Right atrium auricular region (tissue), 2 donors: Measurements from ENCODE around the gene PCF11. TPM values are rescaled to one million over a fixed set of nuclear protein-coding genes. Genes with fewer than 3 reads are reported as not detected.

Source experiments
- DNase-seq: peaks from one replicate; pipeline ENCODE4 v3.0.0-alpha.2; 2019; ENCODE audit warnings: low spot score
- H3K27ac ChIP-seq, 2 donors: fragments of 200-600 bp; sonication (generic); 1 replicate in 1 of 2; 2 replicates in 1 of 2; pipeline ENCODE4 v1.5.1; 2016 to 2019
- H3K27me3 ChIP-seq, 2 donors: fragments of 200-600 bp; sonication (generic); one replicate each; pipeline versions ENCODE4 v1.5.1 to v1.6.0; 2017 to 2019
- H3K36me3 ChIP-seq: fragments of 200-600 bp; sonication (generic); one replicate; pipeline ENCODE4 v1.5.1; 2016
- H3K4me1 ChIP-seq, 2 donors: fragments of 200-600 bp; sonication (generic); one replicate each; pipeline versions ENCODE4 v1.5.1 to v1.6.0; 2017 to 2019
- H3K4me3 ChIP-seq, 2 donors: fragments of 200-600 bp; sonication (generic); 1 replicate in 1 of 2; 2 replicates in 1 of 2; pipeline ENCODE4 v1.5.1; 2017 to 2019; ENCODE audit warnings: mild to moderate bottlenecking in 1 of 2, moderate library complexity in 1 of 2
- H3K9me3 ChIP-seq, 2 donors: fragments of 200-600 bp; sonication (generic); one replicate each; pipeline ENCODE4 v1.5.1; 2019
- total RNA-seq, 2 donors: library from RNA; depleted of rRNA; stranded (reverse); fragments of >200 nt; gene quantifications; one replicate each; pipeline ENCODE4 v1.1.0, GENCODE V29; 2016
- TF ChIP-seq, protein P1 (sequence below), 2 donors: fragments of 200-600 bp; sonication (generic); IDR thresholded peaks; one replicate each; pipeline ENCODE4 v1.5.1; 2019; ENCODE audit warnings: antibody characterized with exemption in 2 of 2

Gene PCF11
- total RNA-seq, 2 donors from 2014 or later = 26.9 to 30.5 TPM

DNA sequence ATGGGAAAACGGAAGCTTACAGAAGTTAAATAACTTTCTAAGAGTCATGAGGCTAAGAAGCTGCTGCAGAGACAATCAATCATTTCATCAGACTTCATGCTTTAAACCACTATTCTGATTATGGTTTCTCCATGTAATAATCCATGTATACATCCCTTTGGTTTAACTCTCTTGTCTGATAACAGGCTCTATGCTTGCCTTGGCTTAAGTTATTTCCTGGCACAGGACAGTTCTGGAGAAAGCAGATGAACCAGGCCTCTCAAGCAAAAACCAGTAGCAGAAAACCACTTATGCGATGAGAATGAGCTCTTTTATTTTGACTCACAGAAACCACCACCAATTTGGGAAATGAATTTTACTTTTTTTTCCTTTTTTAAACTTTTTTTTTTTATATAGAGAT lies 6.5 kb upstream of the PCF11 start:
- no peaks in the 10 kb centered on the region for H3K9me3 ChIP-seq
- no peak overlapping the region for H3K27ac ChIP-seq
- no peak overlapping the region for H3K4me3 ChIP-seq
- TF ChIP-seq, protein P1, sequence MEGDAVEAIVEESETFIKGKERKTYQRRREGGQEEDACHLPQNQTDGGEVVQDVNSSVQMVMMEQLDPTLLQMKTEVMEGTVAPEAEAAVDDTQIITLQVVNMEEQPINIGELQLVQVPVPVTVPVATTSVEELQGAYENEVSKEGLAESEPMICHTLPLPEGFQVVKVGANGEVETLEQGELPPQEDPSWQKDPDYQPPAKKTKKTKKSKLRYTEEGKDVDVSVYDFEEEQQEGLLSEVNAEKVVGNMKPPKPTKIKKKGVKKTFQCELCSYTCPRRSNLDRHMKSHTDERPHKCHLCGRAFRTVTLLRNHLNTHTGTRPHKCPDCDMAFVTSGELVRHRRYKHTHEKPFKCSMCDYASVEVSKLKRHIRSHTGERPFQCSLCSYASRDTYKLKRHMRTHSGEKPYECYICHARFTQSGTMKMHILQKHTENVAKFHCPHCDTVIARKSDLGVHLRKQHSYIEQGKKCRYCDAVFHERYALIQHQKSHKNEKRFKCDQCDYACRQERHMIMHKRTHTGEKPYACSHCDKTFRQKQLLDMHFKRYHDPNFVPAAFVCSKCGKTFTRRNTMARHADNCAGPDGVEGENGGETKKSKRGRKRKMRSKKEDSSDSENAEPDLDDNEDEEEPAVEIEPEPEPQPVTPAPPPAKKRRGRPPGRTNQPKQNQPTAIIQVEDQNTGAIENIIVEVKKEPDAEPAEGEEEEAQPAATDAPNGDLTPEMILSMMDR (IDR thresholded peaks at IDR 0.05) = no peak
- no peaks in the 10 kb centered on the region for H3K36me3 ChIP-seq
- DNase-seq = no peak
- H3K4me1 ChIP-seq = no peaks in the 10 kb centered on the region
- H3K27me3 ChIP-seq = no peaks in the 10 kb centered on the region

DNA sequence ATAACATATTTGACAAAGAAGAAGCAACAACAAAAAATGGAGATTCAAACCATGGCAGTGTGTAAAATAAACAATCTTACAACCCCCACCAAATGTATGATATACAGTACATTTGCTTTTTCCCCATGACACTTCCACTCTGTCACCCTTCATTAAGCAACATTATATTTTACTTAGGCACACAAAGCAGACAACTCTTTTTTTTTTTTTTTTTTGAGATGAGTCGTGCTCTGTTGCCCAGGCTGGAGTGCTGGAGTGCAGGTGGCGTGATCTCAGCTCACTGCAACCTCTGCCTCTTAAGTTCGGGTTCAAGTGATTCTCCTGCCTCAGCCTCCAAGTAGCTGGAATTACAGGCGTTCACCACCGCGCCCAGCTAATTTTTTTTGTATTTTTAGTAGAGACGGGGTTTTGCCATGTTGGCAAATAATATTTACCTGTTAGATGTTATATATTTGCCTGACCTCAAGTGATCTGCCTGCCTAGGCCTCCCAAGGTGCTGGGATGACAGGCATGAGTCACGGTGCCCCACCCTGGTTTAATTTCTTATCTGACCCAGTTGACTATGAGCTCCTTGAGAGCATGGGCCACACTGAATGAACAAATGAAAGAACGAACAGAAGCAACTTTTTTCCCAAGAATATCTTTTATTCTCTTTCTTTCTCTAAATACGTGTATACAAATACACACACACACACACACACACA lies 5.5 kb upstream of the PCF11 start:
- no peaks in the 10 kb centered on the region for H3K27me3 ChIP-seq
- H3K36me3 ChIP-seq = no peaks in the 10 kb centered on the region
- DNase-seq = no peak
- H3K4me1 ChIP-seq = peaks cover 0 to 5% of the 10 kb centered on the region in 2 donors
- no peaks in the 10 kb centered on the region for H3K9me3 ChIP-seq
- TF ChIP-seq, protein P1 (IDR thresholded peaks at IDR 0.05) = no peak
- no peak overlapping the region for H3K4me3 ChIP-seq
- H3K27ac ChIP-seq = no peak overlapping the region

DNA sequence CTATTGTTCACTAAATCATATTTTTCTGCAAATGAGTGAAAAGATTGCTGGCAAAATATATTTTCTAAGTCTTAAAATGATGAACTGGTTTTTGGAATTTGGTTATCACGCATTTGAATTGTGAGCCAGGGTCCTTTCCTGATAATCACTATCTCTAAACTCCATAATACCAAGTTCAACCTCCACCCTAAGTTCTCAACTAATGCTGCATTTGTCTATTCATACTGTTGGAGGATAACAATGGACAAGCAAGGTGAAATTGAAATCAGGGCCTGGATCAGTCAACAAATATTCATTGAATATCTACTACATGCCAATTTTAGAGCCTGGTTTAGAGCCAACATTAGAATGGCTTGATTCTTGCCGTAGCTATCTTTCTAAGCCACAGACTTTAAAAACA lies 4.7 kb upstream of the PCF11 start:
- H3K4me3 ChIP-seq = no peak overlapping the region
- H3K36me3 ChIP-seq = no peaks in the 10 kb centered on the region
- no peak overlapping the region for H3K27ac ChIP-seq
- DNase-seq = no peak
- no peaks in the 10 kb centered on the region for H3K9me3 ChIP-seq
- TF ChIP-seq, protein P1 (IDR thresholded peaks at IDR 0.05) = no peak
- H3K4me1 ChIP-seq = peaks cover 0 to 5% of the 10 kb centered on the region in 2 donors
- no peaks in the 10 kb centered on the region for H3K27me3 ChIP-seq

DNA sequence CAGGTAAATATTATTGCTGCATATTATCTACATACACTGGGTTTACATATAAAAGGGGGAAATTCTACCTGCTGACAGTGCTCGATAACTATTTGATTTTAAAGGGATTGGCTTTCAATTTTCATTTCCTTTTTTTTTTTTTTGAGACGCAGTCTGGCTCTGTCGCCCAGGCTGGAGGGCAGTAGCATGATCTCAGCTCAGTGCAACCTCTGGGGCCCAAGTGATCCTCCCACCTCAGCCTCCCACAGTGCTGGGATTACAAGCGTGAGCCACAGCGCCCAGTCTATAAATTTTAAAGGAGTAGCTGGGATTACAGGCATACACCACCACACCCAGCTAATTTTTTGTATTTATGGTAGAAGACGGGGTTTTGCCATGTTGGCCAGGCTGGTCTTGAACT lies 3.2 kb upstream of the PCF11 start:
- Histone ChIP-seq H3K36me3 (no peaks in the 10 kb centered on the region), H3K4me3 (no peak overlapping the region), H3K27ac (no peak overlapping the region), H3K9me3 (no peaks in the 10 kb centered on the region), H3K27me3 (no peaks in the 10 kb centered on the region), H3K4me1 (peaks cover 0 to 5% of the 10 kb centered on the region in 2 donors)
- DNase-seq = no peak
- TF ChIP-seq, protein P1 (IDR thresholded peaks at IDR 0.05) = no peak

DNA sequence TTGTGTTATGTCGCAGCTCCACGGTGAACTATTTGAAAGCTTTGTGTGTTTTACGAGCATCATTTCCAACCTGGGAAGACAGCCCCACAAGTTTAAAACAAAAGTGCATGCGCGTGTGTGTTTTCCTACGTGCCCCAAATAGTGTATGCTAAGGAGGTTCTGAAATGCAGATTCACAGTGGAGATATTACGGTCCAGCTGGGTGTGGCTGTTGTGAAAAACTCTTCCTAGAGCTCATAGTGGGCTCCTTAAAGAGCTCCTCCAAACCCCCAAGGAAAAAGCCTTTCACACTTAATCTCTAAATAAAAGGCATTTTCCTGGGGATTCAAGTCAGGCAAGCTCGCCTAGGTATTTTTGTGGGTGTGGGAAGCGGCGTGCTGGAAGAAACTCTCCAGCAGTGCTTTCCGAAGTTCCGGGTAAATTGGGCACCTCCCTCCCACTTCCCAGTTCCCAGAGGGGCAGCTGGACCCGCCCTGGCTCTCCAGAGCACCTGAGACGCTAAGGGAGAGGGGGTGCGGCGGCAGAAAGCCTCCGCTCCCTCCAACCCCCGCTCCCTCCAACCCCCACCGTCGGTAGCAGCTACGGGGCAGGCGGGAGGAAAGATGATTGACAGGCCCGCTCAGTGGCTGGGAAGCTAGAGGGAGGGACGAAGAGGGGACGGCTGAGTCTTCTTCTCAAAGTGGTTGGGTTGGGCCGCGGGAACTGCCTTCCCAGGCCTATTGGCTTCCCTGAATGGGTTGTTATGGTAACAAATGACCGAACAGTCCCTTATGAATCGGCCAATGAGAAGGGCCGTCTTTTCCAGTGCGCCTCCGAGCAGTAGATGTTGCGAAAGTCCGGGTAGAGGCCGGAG lies 561 bp upstream of the PCF11 start:
- peak overlapping the region; percentile 93 to 96 for H3K27ac ChIP-seq
- H3K4me3 ChIP-seq = peak overlapping the region; percentile 71 to 82
- TF ChIP-seq, protein P1 (IDR thresholded peaks at IDR 0.05) = no peak
- H3K4me1 ChIP-seq = peaks cover 0 to 27% of the 10 kb centered on the region in 2 donors
- peak; percentile 100 for DNase-seq
- H3K36me3 ChIP-seq = peaks cover 4% of the 10 kb centered on the region
- H3K27me3 ChIP-seq = no peaks in the 10 kb centered on the region
- H3K9me3 ChIP-seq = no peaks in the 10 kb centered on the region
